OCI-LY1 (cell line): ENCODE results near the gene MTIF2.
A peak's percentile ranks its signal among the peaks of the same experiment; 100 is the strongest.
"Not testable (repeated sequence)": the region's sequence is repeated elsewhere in the genome, so short reads cannot be mapped to it uniquely, and the experiment has no call there.

Experiments used
- H2AFZ ChIP-seq: fragments of 200-600 bp; sonication (generic), shearing (Covaris generic); 2 replicates; pipeline ENCODE4 v1.6.0; 2014; ENCODE audit warnings: antibody characterized with exemption, mild to moderate bottlenecking, low read length
- H3F3A ChIP-seq: fragments of 200-600 bp; sonication (generic), shearing (Covaris generic); 2 replicates; pipeline ENCODE4 v1.6.0; 2014; ENCODE audit warnings: mild to moderate bottlenecking, antibody characterized with exemption, low read length, moderate library complexity; ENCODE audit not compliant: insufficient read depth
- H3K27ac ChIP-seq: fragments of 200-600 bp; sonication (generic); 2 replicates; pipeline ENCODE4 v1.5.1; 2014; ENCODE audit warnings: low read length, mixed run types, mild to moderate bottlenecking, low read depth; ENCODE audit not compliant: poor library complexity, severe bottlenecking
- H3K27me3 ChIP-seq: fragments of 200-600 bp; sonication (generic); 2 replicates; pipeline ENCODE4 v1.6.0; 2014; ENCODE audit warnings: antibody characterized with exemption, mild to moderate bottlenecking, low read length, moderate library complexity; ENCODE audit not compliant: insufficient read depth
- H3K36me3 ChIP-seq: fragments of 200-600 bp; sonication (generic); 2 replicates; pipeline ENCODE4 v1.6.1; 2014; ENCODE audit warnings: mild to moderate bottlenecking, antibody characterized with exemption, low read length, moderate library complexity, mixed read lengths; ENCODE audit not compliant: insufficient read depth
- H3K4me1 ChIP-seq: fragments of 200-600 bp; sonication (generic); 2 replicates; pipeline ENCODE4 v1.5.1; 2014; ENCODE audit warnings: mild to moderate bottlenecking, low read length, moderate library complexity; ENCODE audit not compliant: insufficient read depth, severe bottlenecking
- H3K4me2 ChIP-seq: fragments of 200-600 bp; sonication (generic), shearing (Covaris generic); 2 replicates; pipeline ENCODE4 v1.6.1; 2014; ENCODE audit warnings: low read length
- H3K4me3 ChIP-seq: fragments of 200-600 bp; sonication (generic); 2 replicates; pipeline ENCODE4 v1.5.1; 2014; ENCODE audit warnings: low read length, low read depth, mild to moderate bottlenecking, mixed read lengths; ENCODE audit not compliant: poor library complexity, severe bottlenecking
- H3K79me2 ChIP-seq: fragments of 200-600 bp; shearing (Covaris generic); 2 replicates; pipeline ENCODE4 v1.6.1; 2016; ENCODE audit warnings: mixed run types, low read length, mixed read lengths; ENCODE audit not compliant: insufficient read depth
- H3K9ac ChIP-seq: fragments of 200-600 bp; sonication (generic), shearing (Covaris generic); 2 replicates; pipeline ENCODE4 v1.6.1; 2014; ENCODE audit warnings: mild to moderate bottlenecking, low read length, mixed read lengths
- H3K9me2 ChIP-seq: fragments of 200-600 bp; sonication (generic), shearing (Covaris generic); 2 replicates; pipeline ENCODE4 v1.6.1; 2014; ENCODE audit warnings: low read depth, mild to moderate bottlenecking, low read length, mixed read lengths
- H3K9me3 ChIP-seq: fragments of 200-600 bp; shearing (Covaris generic); 2 replicates; pipeline ENCODE4 v1.6.1; 2014; ENCODE audit warnings: low read length, mixed read lengths
- H4K20me1 ChIP-seq: fragments of 200-600 bp; sonication (generic), shearing (Covaris generic); 2 replicates; pipeline ENCODE4 v1.6.0; 2016; ENCODE audit warnings: mild to moderate bottlenecking, low read length; ENCODE audit not compliant: insufficient read depth
- EZH2 ChIP-seq: fragments of 200-600 bp; sonication (generic), shearing (Covaris generic); IDR thresholded peaks from 2 replicates; pipeline ENCODE4 v1.8.0; 2017; ENCODE audit warnings: borderline replicate concordance, mixed run types, mild to moderate bottlenecking, antibody characterized with exemption, low read length, moderate library complexity, mixed read lengths
- TF ChIP-seq, protein P1 (sequence below): fragments of 200-600 bp; sonication (generic), shearing (Covaris generic); IDR thresholded peaks from 2 replicates; pipeline ENCODE4 v1.5.1; 2017; ENCODE audit warnings: mild to moderate bottlenecking, antibody characterized with exemption, low read length, moderate library complexity, mixed read lengths

The MTIF2 gene

DNA sequence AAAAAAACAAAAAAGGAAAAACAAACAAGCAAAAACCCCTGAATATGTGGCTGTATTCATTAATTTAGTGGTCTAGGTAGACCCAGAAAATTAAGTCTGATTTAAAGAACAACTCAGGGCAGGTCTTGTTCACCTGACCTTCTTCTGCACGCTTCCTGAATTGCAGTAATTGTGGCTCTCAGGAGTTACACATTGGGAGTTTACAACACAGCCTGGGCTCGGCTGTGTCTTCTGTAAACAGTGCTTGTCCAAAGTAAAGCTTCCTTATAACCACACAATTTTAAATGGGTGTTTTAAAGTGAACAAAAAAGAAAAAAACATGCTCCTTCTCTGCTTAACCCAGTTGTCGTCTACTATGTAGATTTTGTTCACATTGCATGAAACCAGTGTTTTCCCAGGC is 8.3 kb upstream of the MTIF2 start:
- H3K4me3 ChIP-seq = no peak overlapping the region
- no peak for TF ChIP-seq EZH2
- TF ChIP-seq, protein P1, sequence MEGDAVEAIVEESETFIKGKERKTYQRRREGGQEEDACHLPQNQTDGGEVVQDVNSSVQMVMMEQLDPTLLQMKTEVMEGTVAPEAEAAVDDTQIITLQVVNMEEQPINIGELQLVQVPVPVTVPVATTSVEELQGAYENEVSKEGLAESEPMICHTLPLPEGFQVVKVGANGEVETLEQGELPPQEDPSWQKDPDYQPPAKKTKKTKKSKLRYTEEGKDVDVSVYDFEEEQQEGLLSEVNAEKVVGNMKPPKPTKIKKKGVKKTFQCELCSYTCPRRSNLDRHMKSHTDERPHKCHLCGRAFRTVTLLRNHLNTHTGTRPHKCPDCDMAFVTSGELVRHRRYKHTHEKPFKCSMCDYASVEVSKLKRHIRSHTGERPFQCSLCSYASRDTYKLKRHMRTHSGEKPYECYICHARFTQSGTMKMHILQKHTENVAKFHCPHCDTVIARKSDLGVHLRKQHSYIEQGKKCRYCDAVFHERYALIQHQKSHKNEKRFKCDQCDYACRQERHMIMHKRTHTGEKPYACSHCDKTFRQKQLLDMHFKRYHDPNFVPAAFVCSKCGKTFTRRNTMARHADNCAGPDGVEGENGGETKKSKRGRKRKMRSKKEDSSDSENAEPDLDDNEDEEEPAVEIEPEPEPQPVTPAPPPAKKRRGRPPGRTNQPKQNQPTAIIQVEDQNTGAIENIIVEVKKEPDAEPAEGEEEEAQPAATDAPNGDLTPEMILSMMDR = no peak
- H3K9me3 ChIP-seq = no peaks in the 10 kb centered on the region
- no peaks in the 10 kb centered on the region for H3K9me2 ChIP-seq
- no peaks in the 10 kb centered on the region for H3K79me2 ChIP-seq
- H3K4me2 ChIP-seq = no peak overlapping the region
- peaks cover 6% of the 10 kb centered on the region for H3K4me1 ChIP-seq
- no peak overlapping the region for H3K27ac ChIP-seq
- no peaks in the 10 kb centered on the region for H3K27me3 ChIP-seq
- no peak overlapping the region for H3K9ac ChIP-seq
- H2AFZ ChIP-seq = no peak overlapping the region
- no peaks in the 10 kb centered on the region for H3F3A ChIP-seq
- H3K36me3 ChIP-seq = no peaks in the 10 kb centered on the region
- no peaks in the 10 kb centered on the region for H4K20me1 ChIP-seq

DNA sequence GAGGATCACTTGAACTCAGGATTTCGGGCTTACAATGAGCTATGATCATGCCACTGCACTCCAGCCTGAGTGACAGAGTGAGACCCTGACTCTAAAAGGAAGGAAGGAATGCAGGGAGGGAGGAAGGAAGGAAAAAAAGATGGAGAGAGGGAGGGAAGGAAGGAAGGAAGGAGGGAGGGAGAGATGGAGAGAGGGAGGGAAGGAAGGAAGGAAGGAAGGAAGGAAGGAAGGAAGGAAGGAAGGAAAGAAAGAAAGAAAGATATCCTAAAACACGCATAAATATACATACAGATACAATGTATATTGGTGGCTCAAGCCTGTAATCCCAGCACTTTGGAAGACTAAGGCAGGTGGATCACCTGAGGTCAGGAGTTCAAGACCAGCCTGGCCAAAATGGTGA is 5.3 kb upstream of the MTIF2 start:
- H3K9me2 ChIP-seq, H3K4me1 ChIP-seq, H3K79me2 ChIP-seq, H3K27me3 ChIP-seq, H3K27ac ChIP-seq, H3K9me3 ChIP-seq, H4K20me1 ChIP-seq, H3K4me2 ChIP-seq, H3F3A ChIP-seq, H3K9ac ChIP-seq, H2AFZ ChIP-seq, H3K4me3 ChIP-seq, H3K36me3 ChIP-seq: not testable (repeated sequence)

DNA sequence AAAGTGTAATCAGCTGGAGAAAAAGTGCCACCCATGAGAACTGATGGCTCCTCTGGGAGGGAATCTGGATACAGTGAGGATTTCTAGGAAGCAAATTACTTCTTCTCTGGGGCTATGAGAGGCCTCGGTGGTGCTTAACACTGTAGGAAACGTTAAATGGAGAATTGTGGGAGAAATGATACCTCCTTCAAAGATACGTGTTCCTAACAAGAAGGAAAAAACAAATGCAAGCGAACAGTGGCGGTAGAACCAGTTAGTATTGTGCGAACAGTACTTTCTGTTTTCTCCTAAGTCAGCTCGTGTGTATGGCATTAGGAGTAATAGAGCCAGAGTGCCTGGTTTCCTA is 587 bp upstream of the MTIF2 start:
- Histone ChIP-seq H3K9me2 (no peaks in the 10 kb centered on the region), H3F3A (no peaks in the 10 kb centered on the region), H3K4me1 (peaks cover 17% of the 10 kb centered on the region), H3K27me3 (no peaks in the 10 kb centered on the region), H3K9ac (peak overlapping the region; percentile 95), H4K20me1 (no peaks in the 10 kb centered on the region), H3K9me3 (no peaks in the 10 kb centered on the region), H3K79me2 (no peaks in the 10 kb centered on the region), H2AFZ (peak overlapping the region; percentile 94), H3K27ac (peak overlapping the region; percentile 29), H3K4me3 (peak overlapping the region; percentile 96), H3K36me3 (peaks cover 24% of the 10 kb centered on the region), H3K4me2 (peak overlapping the region; percentile 83)
- TF ChIP-seq EZH2 = no peak
- TF ChIP-seq, protein P1 = no peak

DNA sequence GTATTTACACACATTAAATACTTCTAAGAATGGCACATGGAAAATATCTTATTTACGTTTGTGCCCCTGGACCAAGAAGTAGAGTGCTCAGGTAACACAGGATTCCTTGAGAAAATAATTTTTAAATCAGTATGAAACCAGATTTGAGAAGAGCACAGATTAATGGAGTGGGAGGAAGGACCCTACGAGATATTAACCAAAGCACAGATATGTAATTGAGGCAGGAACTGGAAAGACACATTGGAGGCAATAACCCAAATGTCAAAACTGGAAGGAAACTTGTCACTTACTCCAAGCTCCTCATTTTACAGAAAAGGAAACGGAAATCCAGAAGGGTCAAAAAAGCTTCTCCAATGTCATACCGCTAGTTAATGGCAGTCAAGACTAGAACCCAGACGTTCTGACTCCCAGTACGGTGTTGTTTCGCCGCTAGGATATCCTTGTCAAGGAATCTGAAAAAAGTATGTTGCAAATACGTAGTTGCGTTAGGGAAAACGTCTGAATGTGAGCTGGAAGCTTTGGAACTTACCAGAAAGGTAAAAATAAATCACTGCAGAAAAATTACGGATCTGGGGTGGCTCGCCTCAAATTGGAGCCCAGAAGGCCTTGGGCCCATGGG is 634 bp downstream of the MTIF2 start:
- Histone ChIP-seq H3K27ac (peak overlapping the region; percentile 61), H3K9me3 (no peaks in the 10 kb centered on the region)

DNA sequence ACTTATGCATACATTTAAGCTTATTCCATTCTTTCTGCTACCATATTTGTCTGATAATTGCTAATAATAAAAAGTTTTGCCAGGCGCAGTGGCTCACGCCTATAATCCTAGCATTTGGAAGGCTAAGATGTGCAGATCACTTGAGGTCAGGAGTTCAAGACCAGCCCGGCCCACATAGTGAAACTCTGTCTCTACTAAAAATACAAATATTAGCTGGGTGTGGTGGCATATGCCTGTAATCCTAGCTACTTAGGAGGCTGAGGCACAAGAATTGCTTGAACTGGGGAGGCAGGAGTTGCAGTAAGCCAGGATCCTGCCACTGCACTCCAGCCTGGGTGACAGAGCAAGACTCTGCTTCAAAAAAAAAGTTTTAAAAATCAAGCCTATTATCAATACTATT is 9.4 kb downstream of the MTIF2 start:
- not testable (repeated sequence) for H3K9me2 ChIP-seq, H3K4me3 ChIP-seq, H3K4me2 ChIP-seq, H3K4me1 ChIP-seq, H3K27me3 ChIP-seq, H3K79me2 ChIP-seq, H3F3A ChIP-seq, H4K20me1 ChIP-seq, H3K9ac ChIP-seq, H3K9me3 ChIP-seq, H3K27ac ChIP-seq, H2AFZ ChIP-seq
- H3K36me3 ChIP-seq = peaks cover 74% of the 10 kb centered on the region

More for the DNA sequence above, 634 bp downstream of the MTIF2 start:
- H3K36me3 ChIP-seq = peaks cover 36% of the 10 kb centered on the region
- H3K9me2 ChIP-seq = no peaks in the 10 kb centered on the region
- H3K9ac ChIP-seq = peak overlapping the region; percentile 95
- H3K4me1 ChIP-seq = peaks cover 17% of the 10 kb centered on the region
- H3F3A ChIP-seq = no peaks in the 10 kb centered on the region
- peak overlapping the region; percentile 83 for H3K4me2 ChIP-seq
- peak overlapping the region; percentile 96 for H3K4me3 ChIP-seq
- H3K79me2 ChIP-seq = no peaks in the 10 kb centered on the region
- no peaks in the 10 kb centered on the region for H4K20me1 ChIP-seq
- H2AFZ ChIP-seq = 0 out of 2 replicates have a peak overlapping the region, but pooled peaks have one; percentile 3
- TF ChIP-seq, protein P1 = no peak
- TF ChIP-seq EZH2 = no peak
- no peaks in the 10 kb centered on the region for H3K27me3 ChIP-seq
